ENCODE data around the gene AHCY. TPM values are rescaled to one million over a fixed set of nuclear protein-coding genes. Genes with fewer than 3 reads are reported as not detected.
"Not testable (repeated sequence)": the region's sequence is repeated elsewhere in the genome, so short reads cannot be mapped to it uniquely, and the experiment has no call there.

AHCY gene
- polyA plus RNA-seq, 1 experiment, result 247 TPM

GRCh38 chr20:34262488-34263288 lies 40.5 kb downstream of the AHCY start:
- no peak for DNase-seq (ENCODE audit: low read depth)
- no peaks in the 10 kb centered on the region for H3K27me3 ChIP-seq (ENCODE audit: control insufficient read depth, insufficient read depth, low read length)
- H3K4me3 ChIP-seq (ENCODE audit: low read depth, low read length), result no peak overlapping the region
- TF ChIP-seq CTCF (IDR thresholded peaks at IDR 0.05; ENCODE audit: insufficient read depth, low read depth, low read length), result no peak
- POLR2A ChIA-PET, result no interaction called here
- CTCF ChIA-PET, result interaction anchor here (1.0 kb wide), 1 partner anchor 9 kb away, joined by 4 read pairs; no protein-coding TSS in a partner anchor
- no peaks in the 10 kb centered on the region for H3K36me3 ChIP-seq (ENCODE audit: control insufficient read depth, insufficient read depth, low read length)

- POLR2A ChIA-PET, result no interaction called here
- no peak for TF ChIP-seq CTCF (IDR thresholded peaks at IDR 0.05; ENCODE audit: insufficient read depth, low read depth, low read length)
Measured at GRCh38 chr20:34260208-34260942, 42.8 kb downstream of the AHCY start.

GRCh38 chr20:34256629-34257124 lies 46.5 kb downstream of the AHCY start:
- Histone ChIP-seq H3K4me3 (ENCODE audit: low read depth, low read length) (no peak overlapping the region), H3K27me3 (ENCODE audit: control insufficient read depth, insufficient read depth, low read length) (no peaks in the 10 kb centered on the region), H3K36me3 (ENCODE audit: control insufficient read depth, insufficient read depth, low read length) (no peaks in the 10 kb centered on the region)
- DNase-seq (ENCODE audit: low read depth), result no peak
- no peak for TF ChIP-seq CTCF (IDR thresholded peaks at IDR 0.05; ENCODE audit: insufficient read depth, low read depth, low read length)
- POLR2A ChIA-PET, result no interaction called here
- CTCF ChIA-PET, result interaction anchor here (0.6 to 3.3 kb wide), 6 partner anchors 16 to 70 kb away, joined by 3 to 16 read pairs (median 4); no protein-coding TSS in a partner anchor

More at GRCh38 chr20:34260208-34260942, 42.8 kb downstream of the AHCY start:
- no peak overlapping the region for H3K4me3 ChIP-seq (ENCODE audit: low read depth, low read length)
- H3K36me3 ChIP-seq (ENCODE audit: control insufficient read depth, insufficient read depth, low read length), result no peaks in the 10 kb centered on the region
- CTCF ChIA-PET, result interaction anchor here (0.6 to 1.5 kb wide), 4 partner anchors 12 to 888 kb away, joined by 3 read pairs; no protein-coding TSS in a partner anchor
- no peak for DNase-seq (ENCODE audit: low read depth)
- H3K27me3 ChIP-seq (ENCODE audit: control insufficient read depth, insufficient read depth, low read length), result no peaks in the 10 kb centered on the region

- H3K27me3 ChIP-seq (ENCODE audit: control insufficient read depth, insufficient read depth, low read length), result no peaks in the 10 kb centered on the region
- ChIA-PET POLR2A (no interaction called here), CTCF (interaction anchor here (0.7 to 3.3 kb wide), 11 partner anchors 8 to 64 kb away, joined by 3 to 16 read pairs (median 4); no protein-coding TSS in a partner anchor)
- H3K4me3 ChIP-seq (ENCODE audit: low read depth, low read length), result no peak overlapping the region
- DNase-seq (ENCODE audit: low read depth), result no peak
- no peaks in the 10 kb centered on the region for H3K36me3 ChIP-seq (ENCODE audit: control insufficient read depth, insufficient read depth, low read length)
- TF ChIP-seq CTCF (IDR thresholded peaks at IDR 0.05; ENCODE audit: insufficient read depth, low read depth, low read length), result no peak
Measured at GRCh38 chr20:34254979-34255378, 48.2 kb downstream of the AHCY start.

GRCh38 chr20:34252431-34253086 lies 50.6 kb downstream of the AHCY start:
- POLR2A ChIA-PET; H3K36me3 ChIP-seq (ENCODE audit: control insufficient read depth, insufficient read depth, low read length); CTCF ChIA-PET; H3K27me3 ChIP-seq (ENCODE audit: control insufficient read depth, insufficient read depth, low read length); DNase-seq (ENCODE audit: low read depth); H3K4me3 ChIP-seq (ENCODE audit: low read depth, low read length): not testable (repeated sequence)
